ENCODE results near the gene PRKD2.

PRKD2 gene

GRCh38 chr19:46650445-46650844, 66.5 kb downstream of the PRKD2 start:
- TF ChIP-seq, protein P1, sequence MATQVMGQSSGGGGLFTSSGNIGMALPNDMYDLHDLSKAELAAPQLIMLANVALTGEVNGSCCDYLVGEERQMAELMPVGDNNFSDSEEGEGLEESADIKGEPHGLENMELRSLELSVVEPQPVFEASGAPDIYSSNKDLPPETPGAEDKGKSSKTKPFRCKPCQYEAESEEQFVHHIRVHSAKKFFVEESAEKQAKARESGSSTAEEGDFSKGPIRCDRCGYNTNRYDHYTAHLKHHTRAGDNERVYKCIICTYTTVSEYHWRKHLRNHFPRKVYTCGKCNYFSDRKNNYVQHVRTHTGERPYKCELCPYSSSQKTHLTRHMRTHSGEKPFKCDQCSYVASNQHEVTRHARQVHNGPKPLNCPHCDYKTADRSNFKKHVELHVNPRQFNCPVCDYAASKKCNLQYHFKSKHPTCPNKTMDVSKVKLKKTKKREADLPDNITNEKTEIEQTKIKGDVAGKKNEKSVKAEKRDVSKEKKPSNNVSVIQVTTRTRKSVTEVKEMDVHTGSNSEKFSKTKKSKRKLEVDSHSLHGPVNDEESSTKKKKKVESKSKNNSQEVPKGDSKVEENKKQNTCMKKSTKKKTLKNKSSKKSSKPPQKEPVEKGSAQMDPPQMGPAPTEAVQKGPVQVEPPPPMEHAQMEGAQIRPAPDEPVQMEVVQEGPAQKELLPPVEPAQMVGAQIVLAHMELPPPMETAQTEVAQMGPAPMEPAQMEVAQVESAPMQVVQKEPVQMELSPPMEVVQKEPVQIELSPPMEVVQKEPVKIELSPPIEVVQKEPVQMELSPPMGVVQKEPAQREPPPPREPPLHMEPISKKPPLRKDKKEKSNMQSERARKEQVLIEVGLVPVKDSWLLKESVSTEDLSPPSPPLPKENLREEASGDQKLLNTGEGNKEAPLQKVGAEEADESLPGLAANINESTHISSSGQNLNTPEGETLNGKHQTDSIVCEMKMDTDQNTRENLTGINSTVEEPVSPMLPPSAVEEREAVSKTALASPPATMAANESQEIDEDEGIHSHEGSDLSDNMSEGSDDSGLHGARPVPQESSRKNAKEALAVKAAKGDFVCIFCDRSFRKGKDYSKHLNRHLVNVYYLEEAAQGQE (IDR thresholded peaks at IDR 0.05; ENCODE audit: insufficient read depth in 1 of 2, low read depth in 2 of 2, low read length in 2 of 2) = no peak
- TF ChIP-seq FOXP2 (optimal IDR thresholded peaks at IDR 0.05; ENCODE audit: borderline replicate concordance, extremely low read depth, extremely low read length, insufficient read depth) (no peak), SIN3A (IDR thresholded peaks at IDR 0.05; ENCODE audit: borderline replicate concordance, insufficient read depth, low read length) (no peak), TAF1 (IDR thresholded peaks at IDR 0.05; ENCODE audit: borderline replicate concordance, insufficient read depth, low read length) (no peak), POLR2AphosphoS5 (IDR thresholded peaks at IDR 0.05; ENCODE audit: low read depth, low read length) (no peak)

GRCh38 chr19:46648961-46649960, 67.7 kb downstream of the PRKD2 start:
- TF ChIP-seq SIN3A (IDR thresholded peaks at IDR 0.05; ENCODE audit: borderline replicate concordance, insufficient read depth, low read length) = no peak
- TF ChIP-seq POLR2AphosphoS5 (IDR thresholded peaks at IDR 0.05; ENCODE audit: low read depth, low read length) = no peak
- TF ChIP-seq, protein P1 (IDR thresholded peaks at IDR 0.05; ENCODE audit: insufficient read depth in 1 of 2, low read depth in 2 of 2, low read length in 2 of 2) = no peak
- TF ChIP-seq FOXP2 (optimal IDR thresholded peaks at IDR 0.05; ENCODE audit: borderline replicate concordance, extremely low read depth, extremely low read length, insufficient read depth) = no peak
- no peak for TF ChIP-seq TAF1 (IDR thresholded peaks at IDR 0.05; ENCODE audit: borderline replicate concordance, insufficient read depth, low read length)

DNA sequence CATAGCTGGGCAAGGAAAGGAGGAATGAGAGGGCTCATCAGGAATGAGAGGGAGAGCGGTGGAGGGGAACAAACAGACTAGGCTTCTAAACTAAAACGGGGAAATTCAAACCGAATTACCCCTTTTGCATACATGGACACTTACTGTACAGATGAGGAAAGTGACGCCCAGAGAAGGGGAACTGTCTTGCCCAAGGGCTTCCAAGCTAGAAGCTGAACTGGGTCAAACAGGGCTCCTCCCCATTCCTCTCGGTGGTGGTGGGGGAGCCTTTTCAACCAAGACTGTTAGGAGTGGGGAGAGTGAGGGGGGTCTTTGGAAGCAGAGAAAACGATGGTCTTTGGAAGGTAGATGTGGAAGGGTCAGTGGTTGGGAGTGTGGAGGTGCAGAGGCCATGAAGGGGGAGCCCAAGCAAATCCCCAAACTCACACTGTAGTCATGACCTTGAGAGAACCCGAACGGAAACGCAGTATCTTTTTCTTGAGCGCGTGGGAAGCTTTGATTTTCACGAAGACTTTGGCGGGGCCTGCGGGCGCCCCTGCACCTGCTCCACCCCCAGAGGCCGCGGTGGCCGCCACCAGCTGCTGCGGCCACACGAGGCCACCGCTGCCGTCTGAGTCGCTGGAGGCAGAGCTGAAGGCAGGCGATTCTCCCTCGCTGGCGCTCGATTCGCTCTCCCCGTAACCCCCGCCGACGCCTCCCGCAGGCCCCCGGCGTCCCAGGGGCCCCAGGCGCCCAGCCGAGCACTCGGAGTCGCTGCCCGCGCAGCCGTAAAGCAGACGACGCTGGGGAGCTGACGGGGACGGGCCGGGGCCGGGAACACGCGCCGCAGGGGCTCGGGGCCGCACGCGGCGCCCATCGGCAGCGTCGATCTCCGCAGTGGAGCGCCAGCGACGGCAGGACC, 68.6 kb downstream of the PRKD2 start:
- TF ChIP-seq SIN3A (IDR thresholded peaks at IDR 0.05; ENCODE audit: borderline replicate concordance, insufficient read depth, low read length) (no peak), POLR2AphosphoS5 (IDR thresholded peaks at IDR 0.05; ENCODE audit: low read depth, low read length) (no peak), FOXP2 (optimal IDR thresholded peaks at IDR 0.05; ENCODE audit: borderline replicate concordance, extremely low read depth, extremely low read length, insufficient read depth) (no peak), TAF1 (IDR thresholded peaks at IDR 0.05; ENCODE audit: borderline replicate concordance, insufficient read depth, low read length) (no peak)
- TF ChIP-seq, protein P1 (IDR thresholded peaks at IDR 0.05; ENCODE audit: insufficient read depth in 1 of 2, low read depth in 2 of 2, low read length in 2 of 2) = no peak

GRCh38 chr19:46646402-46646801, 70.5 kb downstream of the PRKD2 start:
- TF ChIP-seq TAF1 (IDR thresholded peaks at IDR 0.05; ENCODE audit: borderline replicate concordance, insufficient read depth, low read length) (no peak), SIN3A (IDR thresholded peaks at IDR 0.05; ENCODE audit: borderline replicate concordance, insufficient read depth, low read length) (no peak), FOXP2 (optimal IDR thresholded peaks at IDR 0.05; ENCODE audit: borderline replicate concordance, extremely low read depth, extremely low read length, insufficient read depth) (no peak), POLR2AphosphoS5 (IDR thresholded peaks at IDR 0.05; ENCODE audit: low read depth, low read length) (no peak)
- TF ChIP-seq, protein P1 (IDR thresholded peaks at IDR 0.05; ENCODE audit: insufficient read depth in 1 of 2, low read depth in 2 of 2, low read length in 2 of 2) = no peak

All from PFSK-1 (cell line).